ENCODE results near the gene MKNK2.

DNA sequence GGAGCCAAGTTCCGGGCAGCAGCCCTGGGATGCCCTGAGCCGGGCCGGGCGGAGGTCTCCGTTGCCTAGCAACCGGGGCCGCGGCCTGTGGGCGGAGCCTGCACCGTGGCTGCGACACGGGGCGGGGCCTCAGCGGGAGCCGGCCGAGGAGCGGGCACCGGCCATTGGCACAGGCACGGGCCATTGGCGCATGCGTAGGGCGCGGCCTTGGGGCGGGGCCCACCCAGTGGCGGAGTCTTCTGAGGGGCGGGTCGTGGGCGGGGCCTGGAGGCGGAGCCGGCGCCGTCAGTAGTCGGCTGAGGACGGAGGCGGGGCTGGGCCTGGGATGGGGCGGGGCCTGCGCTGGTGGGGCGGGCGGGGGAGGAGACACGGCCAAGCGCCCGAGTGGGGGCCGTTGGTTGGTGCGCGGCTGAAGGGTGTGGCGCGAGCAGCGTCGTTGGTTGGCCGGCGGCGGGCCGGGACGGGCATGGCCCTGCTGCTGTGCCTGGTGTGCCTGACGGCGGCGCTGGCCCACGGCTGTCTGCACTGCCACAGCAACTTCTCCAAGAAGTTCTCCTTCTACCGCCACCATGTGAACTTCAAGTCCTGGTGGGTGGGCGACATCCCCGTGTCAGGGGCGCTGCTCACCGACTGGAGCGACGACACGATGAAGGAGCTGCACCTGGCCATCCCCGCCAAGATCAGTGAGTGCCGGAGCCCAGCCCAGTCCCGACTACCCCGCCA is 45.6 kb upstream of the MKNK2 start, which contains the start of gene IZUMO4:
- TF ChIP-seq, protein P1, sequence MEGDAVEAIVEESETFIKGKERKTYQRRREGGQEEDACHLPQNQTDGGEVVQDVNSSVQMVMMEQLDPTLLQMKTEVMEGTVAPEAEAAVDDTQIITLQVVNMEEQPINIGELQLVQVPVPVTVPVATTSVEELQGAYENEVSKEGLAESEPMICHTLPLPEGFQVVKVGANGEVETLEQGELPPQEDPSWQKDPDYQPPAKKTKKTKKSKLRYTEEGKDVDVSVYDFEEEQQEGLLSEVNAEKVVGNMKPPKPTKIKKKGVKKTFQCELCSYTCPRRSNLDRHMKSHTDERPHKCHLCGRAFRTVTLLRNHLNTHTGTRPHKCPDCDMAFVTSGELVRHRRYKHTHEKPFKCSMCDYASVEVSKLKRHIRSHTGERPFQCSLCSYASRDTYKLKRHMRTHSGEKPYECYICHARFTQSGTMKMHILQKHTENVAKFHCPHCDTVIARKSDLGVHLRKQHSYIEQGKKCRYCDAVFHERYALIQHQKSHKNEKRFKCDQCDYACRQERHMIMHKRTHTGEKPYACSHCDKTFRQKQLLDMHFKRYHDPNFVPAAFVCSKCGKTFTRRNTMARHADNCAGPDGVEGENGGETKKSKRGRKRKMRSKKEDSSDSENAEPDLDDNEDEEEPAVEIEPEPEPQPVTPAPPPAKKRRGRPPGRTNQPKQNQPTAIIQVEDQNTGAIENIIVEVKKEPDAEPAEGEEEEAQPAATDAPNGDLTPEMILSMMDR (IDR thresholded peaks at IDR 0.05): peak in 3 of 4 experiments; percentile 45 to 50 (median 49)
- TF ChIP-seq POLR2A (IDR thresholded peaks at IDR 0.05): peak in 1 of 2 donors; percentile 16

Data from uterus (tissue), 2 donors.